ENCODE results near the gene SLC34A1.

GRCh38 chr5:177384134-177384533 is at the start of gene SLC34A1:
- TF ChIP-seq POLR2A (IDR thresholded peaks at IDR 0.05; ENCODE audit: low read length) (no peak), GATA1 (IDR thresholded peaks at IDR 0.05; ENCODE audit: low read depth, low read length) (no peak)
